Measurements from ENCODE around the gene RUSF1. TPM values are rescaled to one million over a fixed set of nuclear protein-coding genes. Genes with fewer than 3 reads are reported as not detected.

RUSF1 gene
- total and polyA plus RNA-seq, 9 of the 15 experiments (the other 6 are each of a cell fraction or from before 2014, with no cell fraction given), result 0.80 to 52.8 (median 27.6) TPM

- TF ChIP-seq E2F8 (IDR thresholded peaks at IDR 0.05; ENCODE audit: low read depth, partially characterized antibody) (peak; percentile 90), E2F3 (CRISPR knock-in tag; IDR thresholded peaks at IDR 0.05) (peak; percentile 45; the same call in 1 of the 2 replicates), MAZ (CRISPR knock-in tag; conservative IDR thresholded peaks at IDR 0.05 in 1 of 2, IDR thresholded peaks at IDR 0.05 in 1 of 2) (peak; percentile 77 to 87), ARID4B (CRISPR knock-in tag; IDR thresholded peaks at IDR 0.05) (peak; percentile 91; the same call in 1 of the 2 replicates), ZNF592 (IDR thresholded peaks at IDR 0.05) (peak; percentile 61; the same call in 1 of the 2 replicates), SMARCC2 (IDR thresholded peaks at IDR 0.05; ENCODE audit: low read depth) (peak; percentile 57; the same call in 1 of the 2 replicates)
Measured at GRCh38 chr16:31458844-31459686, 49.1 kb downstream of the RUSF1 start, which contains the start of gene ARMC5 (continued).

All from K562 (cell line).